B cell (primary cell): ENCODE results near the gene SAT1. TPM values are rescaled to one million over a fixed set of nuclear protein-coding genes. Genes with fewer than 3 reads are reported as not detected.
"Not testable (repeated sequence)": the region's sequence is repeated elsewhere in the genome, so short reads cannot be mapped to it uniquely, and the experiment has no call there.

Source experiments
- ATAC-seq: fragments of 200-7000 bp; cut with Tn5 transposase; one replicate; pipeline ENCODE4 v1.10.0; 2021; ENCODE audit warnings: low read depth, mild to moderate bottlenecking, moderate number of reproducible peaks, moderate library complexity
- CTCF ChIA-PET: fragments of 350-600 bp; sonication (Branson Sonifier 250); formaldehyde crosslinking; loops from one replicate; lab custom pipeline; 2021; ENCODE audit warnings: antibody characterized with exemption, inconsistent platforms; lab: Charles Lee
- POLR2A ChIA-PET: fragments of 350-600 bp; sonication (Branson Sonifier 250); formaldehyde crosslinking; loops from one replicate; lab custom pipeline; 2021; ENCODE audit warnings: antibody characterized with exemption; lab: Charles Lee
- DNase-seq: peaks from one replicate; pipeline ENCODE4 v3.0.0; 2013
- H2AFZ ChIP-seq: 2 replicates; pipeline ENCODE4 v1.6.1; 2012; ENCODE audit warnings: mild to moderate bottlenecking, low read depth, low read length; ENCODE audit not compliant: insufficient read depth, poor library complexity, severe bottlenecking
- H3K27ac ChIP-seq, 2 donors: 1 replicate in 1 of 2; 2 replicates in 1 of 2; pipeline ENCODE4 v1.5.1; 2012 to 2013; ENCODE audit warnings: low read length in 2 of 2, mild to moderate bottlenecking in 2 of 2, moderate library complexity in 1 of 2
- H3K27me3 ChIP-seq, 4 experiments: fragments of 200-600 bp in 1 of 4; sonication (generic) in 1 of 4; replicated peaks in 1 of 4; 1 replicate in 2 of 4; 2 replicates in 2 of 4; pipeline versions ENCODE4 v1.6.1 to v1.7.0; 2013 to 2016; ENCODE audit warnings: low read length in 3 of 4, mild to moderate bottlenecking in 2 of 4, mixed read lengths in 1 of 4, moderate library complexity in 1 of 4; ENCODE audit not compliant: insufficient read depth in 4 of 4, control insufficient read depth in 3 of 4; ENCODE audit errors: control extremely low read depth in 1 of 4
- H3K36me3 ChIP-seq, 2 experiments: replicated peaks in 1 of 2; 1 replicate in 1 of 2; 2 replicates in 1 of 2; pipeline versions ENCODE4 v1.6.1 to v1.7.1; 2013; ENCODE audit warnings: low read length in 1 of 2; ENCODE audit not compliant: insufficient read depth in 2 of 2, control insufficient read depth in 1 of 2; ENCODE audit errors: control extremely low read depth in 1 of 2, extremely low read depth in 1 of 2
- H3K4me1 ChIP-seq, 2 donors: fragments of 200-600 bp in 1 of 2; sonication (generic) in 1 of 2; 1 replicate in 1 of 2; 2 replicates in 1 of 2; pipeline versions ENCODE4 v1.5.1 to v1.6.1; 2013 to 2017; ENCODE audit warnings: low read length in 2 of 2; ENCODE audit not compliant: control insufficient read depth in 2 of 2, insufficient read depth in 2 of 2
- H3K4me2 ChIP-seq: replicated peaks from 2 replicates; pipeline ENCODE3; 2012; ENCODE audit warnings: mild to moderate bottlenecking, low read depth, low read length; ENCODE audit not compliant: poor library complexity, severe bottlenecking
- H3K4me3 ChIP-seq, 5 experiments: fragments of 200-600 bp in 1 of 5; sonication (generic) in 1 of 5; 1 replicate in 3 of 5; 2 replicates in 2 of 5; pipeline versions ENCODE4 v1.5.1 to v1.7.0; 2011 to 2016; ENCODE audit warnings: low read length in 4 of 5, mild to moderate bottlenecking in 4 of 5, low read depth in 2 of 5, control low read depth in 1 of 5, moderate library complexity in 1 of 5; ENCODE audit not compliant: insufficient read depth in 1 of 5; ENCODE audit errors: control extremely low read depth in 1 of 5, extremely low read depth in 1 of 5
- H3K79me2 ChIP-seq: fragments of 200-600 bp; sonication (generic); one replicate; pipeline ENCODE4 v1.6.0; 2016; ENCODE audit warnings: low read length; ENCODE audit not compliant: control insufficient read depth, insufficient read depth
- H3K9ac ChIP-seq: fragments of 200-600 bp; sonication (generic); 2 replicates; pipeline ENCODE4 v1.6.1; 2017; ENCODE audit warnings: mild to moderate bottlenecking, low read length, moderate library complexity
- H3K9me3 ChIP-seq, 3 donors: one replicate each; pipeline versions ENCODE4 v1.6.1 to v1.7.1; 2013; ENCODE audit warnings: low read length in 2 of 3; ENCODE audit not compliant: control insufficient read depth in 2 of 3, insufficient read depth in 1 of 3; ENCODE audit errors: control extremely low read depth in 1 of 3
- H4K20me1 ChIP-seq: 2 replicates; pipeline ENCODE4 v1.6.0; 2012; ENCODE audit warnings: mild to moderate bottlenecking, low read length; ENCODE audit not compliant: insufficient read depth, control insufficient read depth, poor library complexity, severe bottlenecking
- H3K27ac Mint-ChIP-seq: one replicate; pipeline ENCODE4 v1.8.0; 2021; ENCODE audit warnings: mixed read lengths
- H3K27me3 Mint-ChIP-seq: one replicate; pipeline ENCODE4 v1.8.0; 2021; ENCODE audit warnings: mixed read lengths
- H3K4me1 Mint-ChIP-seq: one replicate; pipeline ENCODE4 v1.8.0; 2021; ENCODE audit warnings: mixed read lengths
- H3K4me3 Mint-ChIP-seq: one replicate; pipeline ENCODE4 v1.8.0; 2021; ENCODE audit warnings: mixed read lengths
- H3K9me3 Mint-ChIP-seq: one replicate; pipeline ENCODE4 v1.8.0; 2022; ENCODE audit warnings: mixed read lengths; ENCODE audit not compliant: insufficient read depth
- EZH2 ChIP-seq: IDR thresholded peaks from 2 replicates; pipeline ENCODE4 v1.6.1; 2012; ENCODE audit warnings: borderline replicate concordance, low read depth, mild to moderate bottlenecking, moderate library complexity, low read length; ENCODE audit not compliant: insufficient read depth, poor library complexity, severe bottlenecking
- WGBS: methylation state at CpG from one replicate; pipeline ENCODE4 v1.1.5; 2013; ENCODE audit warnings: missing lambda C conversion rate; ENCODE audit not compliant: insufficient coverage; 5-methylcytosine and 5-hydroxymethylcytosine counted together
- intact Hi-C: fragments of 100-400 bp; cut with micrococcal nuclease; formaldehyde crosslinking; loops from one replicate; pipeline ENCODE4 v1.10.0; 2022
- polyA plus RNA-seq: library from polyadenylated mRNA; depleted of rRNA; stranded (reverse); fragments of >200 nt; gene quantifications from 2 replicates; pipeline ENCODE4 v1.2.3, GENCODE V29; 2012
- total RNA-seq, 2 donors: library from RNA; stranded (reverse); fragments of 120-200 nt in 1 of 2; gene quantifications; 1 replicate in 1 of 2; 2 replicates in 1 of 2; pipeline versions ENCODE4 v1.2.3 to v1.2.4, GENCODE V29; 2013 to 2022
- TF ChIP-seq, protein P1 (sequence below): fragments of 200-600 bp; IDR thresholded peaks from one replicate; pipeline ENCODE4 v1.8.0; 2022; ENCODE audit warnings: antibody characterized with exemption, mild to moderate bottlenecking

Gene SAT1
- total and polyA plus RNA-seq, 2 donors (not counting 1 experiment from before 2014, with no cell fraction given), result 172 to 479 TPM

- peak within 1 kb of the TSS; percentile 86 to 87 for H3K27ac ChIP-seq
- H3K9ac ChIP-seq, result peak within 1 kb of the TSS; percentile 88
- ATAC-seq (peak; percentile 95), DNase-seq (peak; percentile 86)
- Mint-ChIP-seq H3K27ac (peak within 1 kb of the TSS; percentile 90), H3K9me3 (no peaks in the 10 kb centered on the region), H3K4me3 (peak within 1 kb of the TSS; percentile 91), H3K4me1 (peaks cover 31% of the 10 kb centered on the region), H3K27me3 (no peaks in the 10 kb centered on the region)
- CTCF ChIA-PET, result interaction anchor here (0.9 to 1.3 kb wide), 4 partner anchors 14 to 159 kb away, joined by 3 to 5 read pairs (median 4); partner anchors contain the start of gene SAT1
- POLR2A ChIA-PET, result interaction anchor here (0.6 to 1.7 kb wide), 4 partner anchors 38 to 316 kb away, joined by 3 to 10 read pairs (median 6); partner anchors contain the start of genes EIF2S3 and SAT1
- H3K36me3 ChIP-seq, result no peaks in the 10 kb centered on the region
- TF ChIP-seq, protein P1, sequence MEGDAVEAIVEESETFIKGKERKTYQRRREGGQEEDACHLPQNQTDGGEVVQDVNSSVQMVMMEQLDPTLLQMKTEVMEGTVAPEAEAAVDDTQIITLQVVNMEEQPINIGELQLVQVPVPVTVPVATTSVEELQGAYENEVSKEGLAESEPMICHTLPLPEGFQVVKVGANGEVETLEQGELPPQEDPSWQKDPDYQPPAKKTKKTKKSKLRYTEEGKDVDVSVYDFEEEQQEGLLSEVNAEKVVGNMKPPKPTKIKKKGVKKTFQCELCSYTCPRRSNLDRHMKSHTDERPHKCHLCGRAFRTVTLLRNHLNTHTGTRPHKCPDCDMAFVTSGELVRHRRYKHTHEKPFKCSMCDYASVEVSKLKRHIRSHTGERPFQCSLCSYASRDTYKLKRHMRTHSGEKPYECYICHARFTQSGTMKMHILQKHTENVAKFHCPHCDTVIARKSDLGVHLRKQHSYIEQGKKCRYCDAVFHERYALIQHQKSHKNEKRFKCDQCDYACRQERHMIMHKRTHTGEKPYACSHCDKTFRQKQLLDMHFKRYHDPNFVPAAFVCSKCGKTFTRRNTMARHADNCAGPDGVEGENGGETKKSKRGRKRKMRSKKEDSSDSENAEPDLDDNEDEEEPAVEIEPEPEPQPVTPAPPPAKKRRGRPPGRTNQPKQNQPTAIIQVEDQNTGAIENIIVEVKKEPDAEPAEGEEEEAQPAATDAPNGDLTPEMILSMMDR, result no peak
- no peak for TF ChIP-seq EZH2
- H3K79me2 ChIP-seq, result peaks cover 44% of the 10 kb centered on the region
- H3K4me1 ChIP-seq, result peaks cover 3 to 12% of the 10 kb centered on the region in 2 donors
- WGBS, result under 1% methylated on average over 73 of the region's 73 CpGs
- H3K9me3 ChIP-seq, result no peaks in the 10 kb centered on the region
- peak within 1 kb of the TSS; percentile 72 for H2AFZ ChIP-seq
- H3K4me2 ChIP-seq, result peak within 1 kb of the TSS; percentile 76
- H3K27me3 ChIP-seq, result no peaks in the 10 kb centered on the region
- intact Hi-C loops, result loop anchor here (1.0 to 10.0 kb wide), 6 partner anchors 13 to 309 kb away; partner anchors contain the start of genes EIF2S3 and KLHL15
- H3K4me3 ChIP-seq, result peak within 1 kb of the TSS; percentile 36 to 80 (median 75)
- H4K20me1 ChIP-seq, result no peaks in the 10 kb centered on the region
These were observed 40.0 kb upstream of the SAT1 start, which contains the start of gene ACOT9 for GRCh38 chrX:23742697-23743622. Gene ACOT9 (minus strand): TSS chrX:23743276. CDS start chrX:23743144, 132 bp downstream.

GRCh38 chrX:23743623-23743971, 39.4 kb upstream of the SAT1 start:
- H4K20me1 ChIP-seq, H3K27me3 Mint-ChIP-seq, ATAC-seq: not testable (repeated sequence)

More at GRCh38 chrX:23743623-23743971, 39.4 kb upstream of the SAT1 start:
- Histone ChIP-seq H2AFZ (peak overlapping the region; percentile 72), H3K27ac (peak overlapping the region; percentile 86 to 87), H3K79me2 (peaks cover 38% of the 10 kb centered on the region), H3K4me3 (peak overlapping the region in 4 of 5 experiments; percentile 70 to 80 (median 76)), H3K4me2 (peak overlapping the region; percentile 76), H3K9ac (peak overlapping the region; percentile 88), H3K4me1 (peaks cover 3 to 12% of the 10 kb centered on the region in 2 donors)
- Mint-ChIP-seq H3K27ac (peak overlapping the region; percentile 90), H3K4me3 (peak overlapping the region; percentile 91), H3K4me1 (peaks cover 31% of the 10 kb centered on the region)
- not testable (repeated sequence) for H3K36me3 ChIP-seq, H3K9me3 Mint-ChIP-seq, DNase-seq, H3K27me3 ChIP-seq, H3K9me3 ChIP-seq
- WGBS, result 63% methylated on average over 7 of the region's 14 CpGs
- ChIA-PET CTCF (interaction anchor here (0.9 to 1.3 kb wide), 4 partner anchors 14 to 158 kb away, joined by 3 to 5 read pairs (median 4); partner anchors contain the start of gene SAT1), POLR2A (interaction anchor here (0.7 kb wide), 1 partner anchor 38 kb away, joined by 3 read pairs; no protein-coding TSS in a partner anchor)
- intact Hi-C loops, result loop anchor here (1.0 to 10.0 kb wide), 6 partner anchors 13 to 309 kb away; partner anchors contain the start of genes EIF2S3 and KLHL15
